Upper lobe of left lung (tissue), 6 donors: ENCODE measurements around the gene TSPAN11. TPM values are rescaled to one million over a fixed set of nuclear protein-coding genes. Genes with fewer than 3 reads are reported as not detected.

ENCODE experiments used
- ATAC-seq, 2 donors: fragments of 200-7000 bp; cut with Tn5 transposase; one replicate each; pipeline ENCODE4 v1.9.1; 2022; ENCODE audit warnings: mild to moderate bottlenecking in 2 of 2, moderate library complexity in 2 of 2; ENCODE audit not compliant: low FRiP score in 2 of 2
- DNase-seq, 2 donors: peaks; one replicate each; pipeline ENCODE4 v3.0.0-alpha.2; 2019 to 2020
- H3K27ac ChIP-seq, 4 donors: fragments of 200-600 bp; sonication (generic); one replicate each; pipeline ENCODE4 v1.5.1; 2016 to 2019
- H3K27me3 ChIP-seq, 4 donors: fragments of 200-600 bp; sonication (generic); one replicate each; pipeline ENCODE4 v1.5.1; 2017 to 2019
- H3K36me3 ChIP-seq, 4 donors: fragments of 200-600 bp; sonication (generic); one replicate each; pipeline ENCODE4 v1.5.1; 2016 to 2019
- H3K4me1 ChIP-seq, 4 donors: fragments of 200-600 bp; sonication (generic); one replicate each; pipeline ENCODE4 v1.5.1; 2018 to 2019
- H3K4me3 ChIP-seq, 4 donors: fragments of 200-600 bp; sonication (generic); one replicate each; pipeline ENCODE4 v1.5.1; 2017 to 2019; ENCODE audit warnings: mild to moderate bottlenecking in 2 of 4, moderate library complexity in 1 of 4
- H3K9me3 ChIP-seq, 4 donors: fragments of 200-600 bp; sonication (generic); one replicate each; pipeline ENCODE4 v1.5.1; 2018 to 2019
- CTCF ChIP-seq, 6 experiments: fragments of 450-650 bp in 4 of 6; fragments of 200-600 bp in 2 of 6; sonication (generic) in 2 of 6; IDR thresholded peaks; one replicate each; pipeline ENCODE4 v1.5.1; 2016 to 2019; ENCODE audit warnings: antibody characterized with exemption in 6 of 6
- EP300 ChIP-seq, 4 donors: sonication (generic); formaldehyde crosslinking; IDR thresholded peaks; one replicate each; pipeline ENCODE4 v1.5.1; 2017; ENCODE audit warnings: antibody characterized with exemption in 4 of 4, control low read depth in 2 of 4
- POLR2A ChIP-seq, 4 donors: fragments of 450-650 bp; IDR thresholded peaks; one replicate each; pipeline ENCODE4 v1.5.1; 2016 to 2017; ENCODE audit warnings: antibody characterized with exemption in 4 of 4, mild to moderate bottlenecking in 2 of 4
- POLR2AphosphoS5 ChIP-seq, 2 donors: sonication (generic); formaldehyde crosslinking; IDR thresholded peaks; one replicate each; pipeline ENCODE4 v1.5.1; 2017; ENCODE audit warnings: antibody characterized with exemption in 2 of 2
- WGBS, 2 donors: methylation state at CpG; one replicate each; pipeline ENCODE4 v1.1.5; 2017 to 2018; 5-methylcytosine and 5-hydroxymethylcytosine counted together
- total RNA-seq, 6 donors: library from RNA; depleted of rRNA in 4 of 6; stranded (reverse); fragments of >200 nt in 4 of 6; gene quantifications; one replicate each; pipeline versions ENCODE4 v1.1.0 to v1.2.1, GENCODE V29; 2016 to 2021
- donor health status: DM: no; HTN: no; CAD: no; lungs with moderate emphysema.
- donor health status: DM: no; HTN: yes; CAD: no; lungs with severe emphysema.

TSPAN11 gene
- total RNA-seq, 6 donors from 2014 or later: 1.0 to 9.7 (median 3.5) TPM

DNA sequence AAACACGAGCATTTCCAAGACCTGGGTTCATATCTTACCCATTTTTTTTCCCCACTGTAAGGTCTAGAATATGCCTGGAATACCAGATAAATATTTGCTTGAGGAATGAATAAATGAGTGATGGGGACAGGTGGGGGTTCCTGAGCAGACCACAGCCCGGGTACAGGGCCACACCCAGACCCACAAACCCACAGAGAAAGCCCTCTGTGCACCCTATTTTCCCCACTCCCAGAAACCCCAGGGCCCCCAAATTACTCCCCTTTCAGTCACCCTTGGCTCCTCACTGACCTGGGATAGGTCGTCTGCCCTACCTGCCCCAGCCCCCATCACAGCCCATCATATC is 80.6 kb downstream of the TSPAN11 start:
- no peak for DNase-seq

GRCh38 chr12:31007636-31008175 is 81.2 kb downstream of the TSPAN11 start:
- Histone ChIP-seq H3K27me3 (no peaks in the 10 kb centered on the region), H3K36me3 (no peaks in the 10 kb centered on the region), H3K4me3 (no peak overlapping the region), H3K27ac (no peak overlapping the region), H3K4me1 (peaks cover 0 to 7% (median 2%) of the 10 kb centered on the region in 4 donors), H3K9me3 (no peaks in the 10 kb centered on the region)
- ATAC-seq: no peak
- DNase-seq: no peak
- WGBS, 2 donors: 92 to 94% methylated on average over 5 of the region's 5 CpGs
- TF ChIP-seq EP300 (IDR thresholded peaks at IDR 0.05) (no peak), CTCF (IDR thresholded peaks at IDR 0.05) (no peak), POLR2AphosphoS5 (IDR thresholded peaks at IDR 0.05) (no peak), POLR2A (IDR thresholded peaks at IDR 0.05) (no peak)

More for the DNA sequence above, 80.6 kb downstream of the TSPAN11 start:
- H3K9me3 ChIP-seq: no peaks in the 10 kb centered on the region
- H3K27me3 ChIP-seq: no peaks in the 10 kb centered on the region
- H3K36me3 ChIP-seq: no peaks in the 10 kb centered on the region
- H3K4me3 ChIP-seq: no peak overlapping the region
- ATAC-seq: no peak
- H3K4me1 ChIP-seq: peaks cover 0 to 7% (median 2%) of the 10 kb centered on the region in 4 donors
- WGBS, 2 donors: 86 to 91% methylated on average over 3 of the region's 3 CpGs
- TF ChIP-seq POLR2A (IDR thresholded peaks at IDR 0.05) (no peak), POLR2AphosphoS5 (IDR thresholded peaks at IDR 0.05) (no peak), EP300 (IDR thresholded peaks at IDR 0.05) (no peak), CTCF (IDR thresholded peaks at IDR 0.05) (no peak)
- no peak overlapping the region for H3K27ac ChIP-seq

DNA sequence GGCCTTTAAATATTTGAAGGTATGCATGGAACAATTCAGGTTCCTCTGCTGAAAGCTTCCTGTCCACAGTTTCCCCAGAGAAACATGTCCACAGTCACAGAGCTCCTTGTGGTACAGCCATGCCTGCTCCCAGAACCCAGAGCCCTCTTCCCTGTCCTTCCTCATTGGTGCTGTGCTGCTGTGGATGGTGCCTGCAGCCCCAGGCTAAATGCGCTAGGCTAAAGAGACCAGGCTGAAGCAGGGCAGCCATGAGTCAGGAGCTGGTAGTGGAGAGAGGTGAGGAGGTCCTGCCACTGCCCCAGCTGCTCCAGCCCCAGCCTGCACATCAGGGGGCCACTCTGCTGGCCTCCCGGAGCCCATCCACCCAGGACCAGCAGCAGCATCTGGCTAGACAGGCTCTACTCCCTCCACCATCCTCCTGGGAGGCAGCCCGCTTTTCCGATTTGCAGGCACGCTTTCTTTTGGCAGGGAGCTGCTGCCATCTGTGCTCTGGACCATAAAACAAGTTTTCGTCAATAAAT is 81.8 kb downstream of the TSPAN11 start:
- Histone ChIP-seq H3K36me3 (no peaks in the 10 kb centered on the region), H3K27me3 (no peaks in the 10 kb centered on the region), H3K9me3 (no peaks in the 10 kb centered on the region), H3K4me3 (no peak overlapping the region), H3K4me1 (peaks cover 0 to 7% (median 2%) of the 10 kb centered on the region in 4 donors), H3K27ac (no peak overlapping the region)
- TF ChIP-seq POLR2AphosphoS5 (IDR thresholded peaks at IDR 0.05) (no peak), POLR2A (IDR thresholded peaks at IDR 0.05) (no peak), CTCF (IDR thresholded peaks at IDR 0.05) (no peak), EP300 (IDR thresholded peaks at IDR 0.05) (no peak)
- no peak for ATAC-seq
- WGBS, 2 donors: 83 to 89% methylated on average over 4 to 6 of the region's 6 CpGs
- DNase-seq: no peak

DNA sequence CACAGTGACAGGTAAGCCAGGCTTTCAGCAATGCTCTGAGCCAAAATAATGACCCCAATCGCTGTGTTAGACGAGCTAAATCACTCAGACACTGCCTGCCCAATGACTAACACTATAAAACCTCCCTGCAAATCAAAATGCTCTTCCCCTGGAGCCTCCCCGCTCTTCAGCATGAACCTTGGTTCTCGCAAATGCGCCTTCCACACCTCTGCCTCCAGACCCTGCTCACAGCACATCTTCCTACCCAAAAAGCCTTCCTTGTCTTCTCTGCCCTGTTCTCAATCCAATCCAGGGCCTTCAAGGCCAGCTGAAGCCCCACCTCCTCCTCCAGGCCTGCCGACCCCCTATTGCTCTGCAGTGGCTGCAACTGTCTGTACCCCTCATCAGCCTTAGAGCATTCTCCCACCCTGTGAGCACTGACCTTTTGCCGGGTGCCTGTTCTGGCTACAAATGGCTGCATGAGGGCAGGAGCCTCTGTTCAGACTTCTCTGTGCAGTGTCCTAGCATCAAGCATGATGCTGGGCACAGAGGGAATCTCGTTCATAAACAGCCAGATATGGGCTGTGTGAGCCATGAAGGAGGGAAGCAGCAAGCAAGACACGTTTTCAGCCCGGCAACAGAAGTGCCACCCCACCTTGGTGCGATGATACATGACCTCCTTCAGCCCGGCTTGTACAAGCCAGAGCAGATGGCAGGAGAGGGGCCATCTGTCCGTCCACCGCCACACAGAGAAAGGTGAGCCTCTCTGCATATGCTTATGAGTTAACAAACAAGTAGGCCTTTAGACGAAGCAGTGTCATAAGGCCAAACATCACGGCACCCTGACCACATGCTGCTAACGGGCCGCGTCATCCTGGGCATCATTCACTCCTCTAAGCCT is 82.7 kb downstream of the TSPAN11 start:
- Histone ChIP-seq H3K9me3 (no peaks in the 10 kb centered on the region), H3K27me3 (no peaks in the 10 kb centered on the region), H3K27ac (no peak overlapping the region), H3K4me3 (no peak overlapping the region), H3K4me1 (peaks cover 0 to 7% (median 2%) of the 10 kb centered on the region in 4 donors), H3K36me3 (no peaks in the 10 kb centered on the region)
- ATAC-seq (no peak), DNase-seq (no peak)
- 87% methylated on average over 19 of the region's 19 CpGs for WGBS, 2 donors
- TF ChIP-seq POLR2A (IDR thresholded peaks at IDR 0.05) (no peak), CTCF (IDR thresholded peaks at IDR 0.05) (no peak), POLR2AphosphoS5 (IDR thresholded peaks at IDR 0.05) (no peak), EP300 (IDR thresholded peaks at IDR 0.05) (no peak)
